GM19099 (cell line): ENCODE data around the gene CLCN4.

Experiments used
- POLR2A ChIP-seq: IDR thresholded peaks from 3 replicates; pipeline ENCODE4 v1.6.1; 2011; ENCODE audit warnings: low read depth; ENCODE audit not compliant: insufficient read length; ENCODE audit errors: extremely low read depth

Gene CLCN4

GRCh38 chrX:10121787-10122186, 35.0 kb upstream of the CLCN4 start:
- TF ChIP-seq POLR2A: no peak

GRCh38 chrX:10124506-10125247, 32.1 kb upstream of the CLCN4 start:
- no peak for TF ChIP-seq POLR2A

DNA sequence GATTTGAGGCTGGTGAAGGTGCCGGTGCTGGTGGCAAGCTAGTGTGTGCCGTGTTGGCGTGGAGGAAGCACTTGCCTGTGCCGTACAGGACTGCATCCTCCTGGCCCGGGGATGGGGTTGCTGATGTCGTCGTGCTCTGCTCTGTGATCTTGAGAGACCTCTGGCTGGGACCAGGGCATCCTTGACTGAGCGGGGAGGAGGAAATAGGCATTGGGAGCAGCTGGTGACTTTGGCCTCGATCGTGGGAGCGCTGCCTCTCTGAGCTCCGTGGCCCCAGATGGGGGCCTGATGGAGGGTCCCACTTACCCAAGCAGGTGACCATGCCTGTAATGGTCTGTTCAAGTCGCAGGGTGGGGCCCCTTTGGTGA, 31.5 kb upstream of the CLCN4 start:
- no peak for TF ChIP-seq POLR2A

GRCh38 chrX:10126044-10126443, 30.7 kb upstream of the CLCN4 start:
- TF ChIP-seq POLR2A: no peak

DNA sequence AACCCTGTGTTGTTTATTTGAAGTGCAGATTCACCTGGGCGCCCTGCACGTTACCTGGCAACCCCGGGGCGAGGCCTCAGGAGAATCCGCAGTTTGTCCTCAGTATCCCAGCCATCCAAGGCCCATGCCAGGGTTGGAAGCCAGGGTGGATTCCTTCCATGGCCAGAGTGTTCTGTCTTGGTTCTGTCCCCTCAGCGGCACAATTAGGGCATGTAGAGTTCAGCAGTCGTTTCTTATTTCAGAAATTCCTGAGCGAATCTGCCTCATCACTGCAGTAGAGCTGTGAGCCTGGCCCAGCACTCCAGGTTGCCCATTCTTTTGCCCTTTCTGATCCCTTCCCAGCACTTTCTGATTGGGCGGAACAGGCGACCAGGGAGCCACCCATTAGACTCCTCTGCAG, 29.9 kb upstream of the CLCN4 start:
- no peak for TF ChIP-seq POLR2A

- no peak for TF ChIP-seq POLR2A
These were observed 28.4 kb upstream of the CLCN4 start for GRCh38 chrX:10128386-10128785.

GRCh38 chrX:10129229-10129628, 27.5 kb upstream of the CLCN4 start:
- TF ChIP-seq POLR2A: no peak

GRCh38 chrX:10130354-10130753, 26.4 kb upstream of the CLCN4 start:
- no peak for TF ChIP-seq POLR2A

DNA sequence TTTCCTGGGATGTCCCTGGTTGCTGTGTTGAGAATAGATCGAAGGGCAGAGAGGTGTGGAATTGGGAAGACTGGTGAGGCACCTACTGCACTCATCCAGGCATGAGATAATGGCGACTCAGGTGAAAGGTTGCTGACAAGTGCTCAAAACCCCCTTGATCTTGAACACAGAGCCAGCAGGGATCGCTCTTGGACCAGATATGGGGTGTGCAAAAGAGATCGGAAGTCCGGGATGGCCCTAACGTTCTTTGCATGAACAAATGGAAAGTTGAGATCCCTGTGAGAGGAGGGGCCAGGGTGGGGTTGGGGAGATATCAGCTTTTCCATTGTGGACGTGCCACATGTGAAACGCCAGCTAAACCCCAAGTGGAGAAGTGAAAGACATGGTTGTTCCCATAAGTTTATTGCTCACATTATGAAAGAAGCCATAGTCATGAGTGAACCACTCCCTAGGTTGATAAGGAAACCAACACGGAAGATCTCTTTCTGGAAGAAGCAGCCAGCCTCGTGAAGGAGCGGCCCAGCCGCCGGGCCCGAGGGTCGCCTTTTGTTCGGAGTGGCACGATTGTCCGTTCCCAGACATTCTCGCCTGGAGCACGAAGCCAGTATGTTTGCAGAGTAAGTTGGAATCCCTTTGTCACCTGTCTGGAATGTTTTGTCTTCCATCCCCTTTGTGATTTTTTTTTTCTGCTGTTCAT, 22.6 kb upstream of the CLCN4 start:
- TF ChIP-seq POLR2A: no peak

DNA sequence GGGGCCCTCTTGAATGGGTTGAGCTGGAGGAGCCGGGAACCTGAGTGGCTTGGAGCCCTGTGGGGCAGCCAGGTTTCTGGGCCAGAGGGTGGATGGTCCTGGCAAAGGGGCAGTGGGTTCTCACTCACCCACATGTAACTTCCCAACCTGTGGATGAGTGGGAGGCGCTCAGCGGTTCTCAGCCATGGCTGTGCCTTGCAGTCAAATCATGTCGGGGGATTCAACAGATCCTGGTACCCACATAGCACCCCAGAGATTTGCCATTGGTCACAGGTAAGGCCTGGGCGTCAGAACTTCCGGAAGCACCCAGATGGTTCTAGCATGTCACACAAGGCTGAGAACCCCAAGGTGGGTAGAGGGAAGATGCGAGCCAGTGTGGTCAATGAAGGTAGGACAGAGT, 21.9 kb upstream of the CLCN4 start:
- TF ChIP-seq POLR2A: no peak

DNA sequence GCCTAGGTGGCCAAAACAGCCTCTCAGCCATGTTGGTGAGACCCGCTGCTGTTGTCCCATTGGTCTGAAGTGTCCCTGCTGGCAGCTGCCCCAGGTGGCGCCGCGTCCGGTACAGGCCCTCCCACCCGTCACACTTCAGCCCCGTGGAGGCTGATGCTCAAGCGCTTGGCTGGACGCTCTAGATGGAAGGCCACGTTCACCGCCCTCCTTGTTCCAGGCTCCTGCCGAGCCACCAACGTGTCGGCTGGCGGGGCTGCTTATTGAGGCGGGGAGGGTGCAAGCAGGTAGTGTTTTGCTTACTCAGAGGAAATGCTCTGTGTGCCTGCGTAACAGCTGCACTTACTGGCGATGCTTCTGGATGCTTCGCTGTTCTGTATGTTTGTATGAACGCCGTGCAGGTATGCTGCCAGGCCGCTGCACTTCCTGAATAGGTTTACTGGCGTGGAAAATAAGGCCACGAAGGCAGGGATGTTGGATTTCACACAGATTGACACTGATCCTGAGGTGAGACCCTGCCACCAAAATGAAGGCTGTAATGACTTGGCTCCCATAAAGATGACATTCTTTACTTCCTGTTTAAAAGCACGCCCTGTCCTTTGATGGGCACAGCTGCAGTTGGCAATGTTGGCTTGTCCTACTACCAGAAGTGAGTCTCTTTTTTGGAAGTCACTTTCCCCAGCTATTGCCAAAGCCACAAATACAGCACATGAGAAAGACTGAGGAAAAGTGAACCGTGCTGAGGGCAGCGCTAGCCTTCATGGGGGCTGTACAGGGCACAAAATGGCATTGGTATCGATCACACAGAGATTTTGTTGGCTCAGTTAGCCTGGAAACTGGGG, 21.0 kb upstream of the CLCN4 start:
- TF ChIP-seq POLR2A: no peak

DNA sequence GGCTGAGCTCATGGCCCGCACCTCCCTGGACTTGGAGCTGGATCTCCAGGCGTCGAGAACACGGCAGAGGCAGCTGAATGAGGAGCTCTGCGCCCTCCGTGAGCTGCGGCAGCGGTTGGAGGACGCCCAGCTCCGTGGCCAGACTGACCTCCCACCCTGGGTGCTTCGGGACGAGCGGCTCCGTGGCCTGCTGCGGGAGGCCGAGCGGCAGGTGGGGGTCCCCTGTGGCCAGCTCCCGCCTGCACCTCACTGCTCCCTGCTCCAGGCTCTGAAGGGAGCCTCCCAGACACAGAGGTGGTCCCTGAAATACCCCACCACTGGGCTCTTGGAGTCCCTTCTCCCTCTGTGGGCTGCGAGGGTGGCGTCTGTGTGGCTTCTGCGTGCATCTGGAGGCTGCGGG, 18.0 kb upstream of the CLCN4 start:
- no peak for TF ChIP-seq POLR2A

DNA sequence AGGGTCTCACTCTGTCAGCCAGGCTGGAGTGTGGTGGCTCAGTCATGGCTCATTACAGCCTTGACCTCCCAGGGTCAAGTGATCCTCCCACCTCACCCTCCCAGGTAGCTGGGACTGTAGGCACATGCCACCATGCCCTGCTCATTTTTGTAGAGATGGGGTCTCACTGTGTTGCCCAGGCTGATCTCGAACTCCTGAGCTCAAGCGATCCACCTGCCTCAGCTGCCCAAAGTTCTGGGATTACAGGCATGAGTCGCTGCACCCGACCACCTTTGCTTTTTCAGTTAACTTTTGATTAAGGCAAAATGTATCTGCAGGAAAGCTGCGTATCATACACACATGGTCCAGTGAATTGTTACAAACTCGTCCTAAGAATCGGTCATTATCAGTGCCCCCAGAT, 16.5 kb upstream of the CLCN4 start:
- no peak for TF ChIP-seq POLR2A

- no peak for TF ChIP-seq POLR2A
These were observed 14.7 kb upstream of the CLCN4 start for GRCh38 chrX:10142041-10142599.
